Fibroblast of lung (primary cell): ENCODE results near the gene FHIT.

Source experiments
- CTCF ChIP-seq, 2 donors: IDR thresholded peaks in 1 of 2; conservative IDR thresholded peaks in 1 of 2; 1 replicate in 1 of 2; 2 replicates in 1 of 2; pipeline ENCODE4 v1.5.1; 2011 to 2012; ENCODE audit warnings: low read length in 2 of 2, control low read depth in 1 of 2, inconsistent platforms in 1 of 2, low read depth in 1 of 2, mild to moderate bottlenecking in 1 of 2
- EZH2 ChIP-seq: IDR thresholded peaks from 2 replicates; pipeline ENCODE4 v1.5.1; 2012; ENCODE audit warnings: low read length, control low read depth, mild to moderate bottlenecking; ENCODE audit errors: missing control alignments

DNA sequence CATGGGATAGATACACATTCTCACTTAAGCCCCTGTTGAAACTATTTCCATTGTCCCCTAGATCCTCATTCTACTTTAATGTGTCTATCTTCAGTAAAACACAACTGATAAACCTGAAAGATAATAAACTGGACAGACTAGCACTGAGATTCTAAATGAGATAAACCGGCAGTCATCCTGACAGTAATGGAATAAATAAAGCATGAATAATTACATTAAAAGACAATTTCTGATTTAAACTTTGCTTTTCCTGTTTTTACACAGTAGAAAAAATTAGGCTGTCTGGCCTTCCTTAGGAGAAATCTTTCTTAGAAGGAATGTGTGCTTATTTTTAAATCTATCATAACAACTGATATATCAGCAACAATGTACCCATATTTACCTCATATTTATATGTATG lies 232.4 kb downstream of the FHIT start:
- TF ChIP-seq CTCF (conservative IDR thresholded peaks at IDR 0.05 in 1 of 2, IDR thresholded peaks at IDR 0.05 in 1 of 2; ENCODE audit: low read depth in 1 of 2, low read length in 2 of 2) (no peak), EZH2 (no peak)
